ENCODE data around the gene FCHSD2. TPM values are rescaled to one million over a fixed set of nuclear protein-coding genes. Genes with fewer than 3 reads are reported as not detected.

FCHSD2 gene
- total and polyA plus RNA-seq, 4 donors: 7.6 to 18.7 (median 9.9) TPM

GRCh38 chr11:72872012-72872411 lies 270.1 kb downstream of the FCHSD2 start:
- Histone ChIP-seq H3K9me3 (ENCODE audit: control insufficient read depth in 4 of 4, low read length in 3 of 4) (no peaks in the 10 kb centered on the region), H3K9ac (ENCODE audit: low read depth in 1 of 2, low read length in 2 of 2) (no peak overlapping the region), H3K27ac (ENCODE audit: low read depth in 1 of 2, low read length in 2 of 2) (no peak overlapping the region), H3K4me1 (ENCODE audit: control insufficient read depth in 4 of 4, insufficient read depth in 4 of 4, low read length in 3 of 4) (no peaks in the 10 kb centered on the region), H3K4me3 (ENCODE audit: low read depth in 1 of 3, low read length in 3 of 3) (no peak overlapping the region), H3K36me3 (ENCODE audit: control insufficient read depth in 4 of 4, insufficient read depth in 3 of 4, low read depth in 1 of 4, low read length in 3 of 4) (peaks cover 0 to 10% (median 5%) of the 10 kb centered on the region in 4 donors), H3K27me3 (ENCODE audit: control insufficient read depth in 4 of 4, insufficient read depth in 4 of 4, low read length in 3 of 4) (no peaks in the 10 kb centered on the region)
- WGBS: 100% methylated on average over 1 of the region's 1 CpG
- no peak for DNase-seq (ENCODE audit: low spot score)
- TF ChIP-seq RAD21 (IDR thresholded peaks at IDR 0.05) (no peak), FOXA2 (IDR thresholded peaks at IDR 0.05) (no peak), JUND (IDR thresholded peaks at IDR 0.05) (no peak), HNF4A (conservative IDR thresholded peaks at IDR 0.05) (no peak), FOXA1 (IDR thresholded peaks at IDR 0.05) (no peak), RXRA (IDR thresholded peaks at IDR 0.05) (no peak), YY1 (IDR thresholded peaks at IDR 0.05) (no peak), TAF1 (conservative IDR thresholded peaks at IDR 0.05) (no peak), EGR1 (IDR thresholded peaks at IDR 0.05; ENCODE audit: low read depth in 2 of 2) (no peak), NR2F2 (IDR thresholded peaks at IDR 0.05) (no peak), MAX (IDR thresholded peaks at IDR 0.05) (no peak), HNF4G (IDR thresholded peaks at IDR 0.05) (no peak)
- TF ChIP-seq, protein P1, sequence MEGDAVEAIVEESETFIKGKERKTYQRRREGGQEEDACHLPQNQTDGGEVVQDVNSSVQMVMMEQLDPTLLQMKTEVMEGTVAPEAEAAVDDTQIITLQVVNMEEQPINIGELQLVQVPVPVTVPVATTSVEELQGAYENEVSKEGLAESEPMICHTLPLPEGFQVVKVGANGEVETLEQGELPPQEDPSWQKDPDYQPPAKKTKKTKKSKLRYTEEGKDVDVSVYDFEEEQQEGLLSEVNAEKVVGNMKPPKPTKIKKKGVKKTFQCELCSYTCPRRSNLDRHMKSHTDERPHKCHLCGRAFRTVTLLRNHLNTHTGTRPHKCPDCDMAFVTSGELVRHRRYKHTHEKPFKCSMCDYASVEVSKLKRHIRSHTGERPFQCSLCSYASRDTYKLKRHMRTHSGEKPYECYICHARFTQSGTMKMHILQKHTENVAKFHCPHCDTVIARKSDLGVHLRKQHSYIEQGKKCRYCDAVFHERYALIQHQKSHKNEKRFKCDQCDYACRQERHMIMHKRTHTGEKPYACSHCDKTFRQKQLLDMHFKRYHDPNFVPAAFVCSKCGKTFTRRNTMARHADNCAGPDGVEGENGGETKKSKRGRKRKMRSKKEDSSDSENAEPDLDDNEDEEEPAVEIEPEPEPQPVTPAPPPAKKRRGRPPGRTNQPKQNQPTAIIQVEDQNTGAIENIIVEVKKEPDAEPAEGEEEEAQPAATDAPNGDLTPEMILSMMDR (IDR thresholded peaks at IDR 0.05; ENCODE audit: low read depth, low read length, missing input control): no peak
- TF ChIP-seq, protein P2, sequence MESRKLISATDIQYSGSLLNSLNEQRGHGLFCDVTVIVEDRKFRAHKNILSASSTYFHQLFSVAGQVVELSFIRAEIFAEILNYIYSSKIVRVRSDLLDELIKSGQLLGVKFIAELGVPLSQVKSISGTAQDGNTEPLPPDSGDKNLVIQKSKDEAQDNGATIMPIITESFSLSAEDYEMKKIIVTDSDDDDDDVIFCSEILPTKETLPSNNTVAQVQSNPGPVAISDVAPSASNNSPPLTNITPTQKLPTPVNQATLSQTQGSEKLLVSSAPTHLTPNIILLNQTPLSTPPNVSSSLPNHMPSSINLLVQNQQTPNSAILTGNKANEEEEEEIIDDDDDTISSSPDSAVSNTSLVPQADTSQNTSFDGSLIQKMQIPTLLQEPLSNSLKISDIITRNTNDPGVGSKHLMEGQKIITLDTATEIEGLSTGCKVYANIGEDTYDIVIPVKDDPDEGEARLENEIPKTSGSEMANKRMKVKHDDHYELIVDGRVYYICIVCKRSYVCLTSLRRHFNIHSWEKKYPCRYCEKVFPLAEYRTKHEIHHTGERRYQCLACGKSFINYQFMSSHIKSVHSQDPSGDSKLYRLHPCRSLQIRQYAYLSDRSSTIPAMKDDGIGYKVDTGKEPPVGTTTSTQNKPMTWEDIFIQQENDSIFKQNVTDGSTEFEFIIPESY (IDR thresholded peaks at IDR 0.05): no peak
- TF ChIP-seq, protein P3, sequence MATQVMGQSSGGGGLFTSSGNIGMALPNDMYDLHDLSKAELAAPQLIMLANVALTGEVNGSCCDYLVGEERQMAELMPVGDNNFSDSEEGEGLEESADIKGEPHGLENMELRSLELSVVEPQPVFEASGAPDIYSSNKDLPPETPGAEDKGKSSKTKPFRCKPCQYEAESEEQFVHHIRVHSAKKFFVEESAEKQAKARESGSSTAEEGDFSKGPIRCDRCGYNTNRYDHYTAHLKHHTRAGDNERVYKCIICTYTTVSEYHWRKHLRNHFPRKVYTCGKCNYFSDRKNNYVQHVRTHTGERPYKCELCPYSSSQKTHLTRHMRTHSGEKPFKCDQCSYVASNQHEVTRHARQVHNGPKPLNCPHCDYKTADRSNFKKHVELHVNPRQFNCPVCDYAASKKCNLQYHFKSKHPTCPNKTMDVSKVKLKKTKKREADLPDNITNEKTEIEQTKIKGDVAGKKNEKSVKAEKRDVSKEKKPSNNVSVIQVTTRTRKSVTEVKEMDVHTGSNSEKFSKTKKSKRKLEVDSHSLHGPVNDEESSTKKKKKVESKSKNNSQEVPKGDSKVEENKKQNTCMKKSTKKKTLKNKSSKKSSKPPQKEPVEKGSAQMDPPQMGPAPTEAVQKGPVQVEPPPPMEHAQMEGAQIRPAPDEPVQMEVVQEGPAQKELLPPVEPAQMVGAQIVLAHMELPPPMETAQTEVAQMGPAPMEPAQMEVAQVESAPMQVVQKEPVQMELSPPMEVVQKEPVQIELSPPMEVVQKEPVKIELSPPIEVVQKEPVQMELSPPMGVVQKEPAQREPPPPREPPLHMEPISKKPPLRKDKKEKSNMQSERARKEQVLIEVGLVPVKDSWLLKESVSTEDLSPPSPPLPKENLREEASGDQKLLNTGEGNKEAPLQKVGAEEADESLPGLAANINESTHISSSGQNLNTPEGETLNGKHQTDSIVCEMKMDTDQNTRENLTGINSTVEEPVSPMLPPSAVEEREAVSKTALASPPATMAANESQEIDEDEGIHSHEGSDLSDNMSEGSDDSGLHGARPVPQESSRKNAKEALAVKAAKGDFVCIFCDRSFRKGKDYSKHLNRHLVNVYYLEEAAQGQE (IDR thresholded peaks at IDR 0.05): no peak
- TF ChIP-seq, protein P4, sequence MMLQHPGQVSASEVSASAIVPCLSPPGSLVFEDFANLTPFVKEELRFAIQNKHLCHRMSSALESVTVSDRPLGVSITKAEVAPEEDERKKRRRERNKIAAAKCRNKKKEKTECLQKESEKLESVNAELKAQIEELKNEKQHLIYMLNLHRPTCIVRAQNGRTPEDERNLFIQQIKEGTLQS (IDR thresholded peaks at IDR 0.05): no peak

DNA sequence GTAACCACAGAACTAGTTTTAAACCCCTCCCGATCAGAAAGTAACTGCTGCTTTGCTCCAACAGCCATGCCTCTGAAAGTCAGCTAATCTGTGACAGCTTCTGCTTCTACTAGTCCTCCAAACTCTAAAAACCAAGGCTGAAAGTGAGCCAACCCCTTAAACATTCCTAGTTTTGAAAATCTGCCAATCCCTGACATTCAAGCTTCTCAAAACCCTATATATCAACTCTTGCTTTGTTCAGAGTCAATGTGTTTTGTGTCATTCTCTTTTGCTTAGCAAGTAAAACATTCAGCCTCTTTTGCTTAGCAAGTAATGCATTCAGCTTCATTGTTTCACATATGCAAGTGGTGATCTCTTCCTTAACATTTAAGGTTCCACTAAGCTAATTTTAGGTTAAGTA lies 271.0 kb downstream of the FCHSD2 start:
- Histone ChIP-seq H3K9me3 (ENCODE audit: control insufficient read depth in 4 of 4, low read length in 3 of 4) (no peaks in the 10 kb centered on the region), H3K9ac (ENCODE audit: low read depth in 1 of 2, low read length in 2 of 2) (no peak overlapping the region), H3K27me3 (ENCODE audit: control insufficient read depth in 4 of 4, insufficient read depth in 4 of 4, low read length in 3 of 4) (no peaks in the 10 kb centered on the region), H3K4me3 (ENCODE audit: low read depth in 1 of 3, low read length in 3 of 3) (no peak overlapping the region), H3K27ac (ENCODE audit: low read depth in 1 of 2, low read length in 2 of 2) (no peak overlapping the region), H3K36me3 (ENCODE audit: control insufficient read depth in 4 of 4, insufficient read depth in 3 of 4, low read depth in 1 of 4, low read length in 3 of 4) (peaks cover 0 to 11% (median 9%) of the 10 kb centered on the region in 4 donors), H3K4me1 (ENCODE audit: control insufficient read depth in 4 of 4, insufficient read depth in 4 of 4, low read length in 3 of 4) (no peaks in the 10 kb centered on the region)
- no peak for DNase-seq (ENCODE audit: low spot score)
- 96% methylated on average over 1 of the region's 1 CpG for WGBS
- TF ChIP-seq JUND (IDR thresholded peaks at IDR 0.05) (no peak), HNF4G (IDR thresholded peaks at IDR 0.05) (no peak), RXRA (IDR thresholded peaks at IDR 0.05) (no peak), FOXA2 (IDR thresholded peaks at IDR 0.05) (no peak), TAF1 (conservative IDR thresholded peaks at IDR 0.05) (no peak), NR2F2 (IDR thresholded peaks at IDR 0.05) (no peak), MAX (IDR thresholded peaks at IDR 0.05) (no peak)

Measured in liver (tissue), 9 donors.